OCI-LY7 (cell line): ENCODE data around the gene SLIT3. TPM values are rescaled to one million over a fixed set of nuclear protein-coding genes. Genes with fewer than 3 reads are reported as not detected.

ENCODE experiments used
- BruUV-seq: library from RNA; stranded (reverse); fragments of 400-500 nt; replicated peaks from 2 replicates; lab custom pipeline; 2021; lab: Mats Ljungman, UMichigan
- CTCF ChIA-PET: fragments of 300-600 bp; sonication (Branson Sonifier 250); formaldehyde crosslinking; loops from one replicate; lab custom pipeline; 2022; ENCODE audit warnings: antibody characterized with exemption; ENCODE audit not compliant: unreplicated experiment; lab: Charles Lee
- POLR2A ChIA-PET: fragments of 300-600 bp; sonication (Branson Sonifier 250); formaldehyde crosslinking; loops from one replicate; lab custom pipeline; 2022; ENCODE audit warnings: antibody characterized with exemption; lab: Charles Lee
- DNase-seq: peaks from one replicate; pipeline ENCODE4 v3.0.0-alpha.2; 2015; ENCODE audit warnings: low spot score
- H2AFZ ChIP-seq: fragments of 200-600 bp; sonication (generic), shearing (Covaris generic); 2 replicates; pipeline ENCODE4 v1.6.1; 2014; ENCODE audit warnings: mild to moderate bottlenecking, antibody characterized with exemption, low read length, moderate library complexity
- H3K27ac ChIP-seq: fragments of 200-600 bp; sonication (generic); 2 replicates; pipeline ENCODE4 v1.5.1; 2014; ENCODE audit warnings: mixed run types, low read depth, mild to moderate bottlenecking, moderate library complexity, low read length, inconsistent platforms; ENCODE audit not compliant: poor library complexity, severe bottlenecking
- H3K36me3 ChIP-seq: fragments of 200-600 bp; sonication (generic); 2 replicates; pipeline ENCODE4 v1.6.1; 2014; ENCODE audit warnings: mild to moderate bottlenecking, antibody characterized with exemption, low read length, moderate library complexity, mixed read lengths; ENCODE audit not compliant: insufficient read depth
- H3K4me1 ChIP-seq: fragments of 200-600 bp; sonication (generic); 2 replicates; pipeline ENCODE4 v1.5.1; 2014; ENCODE audit warnings: mild to moderate bottlenecking, low read length; ENCODE audit not compliant: insufficient read depth, poor library complexity, severe bottlenecking
- H3K4me2 ChIP-seq: fragments of 200-600 bp; sonication (generic); 2 replicates; pipeline ENCODE4 v1.6.1; 2014; ENCODE audit warnings: mild to moderate bottlenecking, low read length
- H3K4me3 ChIP-seq: fragments of 200-600 bp; sonication (generic); 2 replicates; pipeline ENCODE4 v1.5.1; 2014; ENCODE audit warnings: mild to moderate bottlenecking, low read depth, low read length; ENCODE audit not compliant: poor library complexity, severe bottlenecking
- H3K79me2 ChIP-seq: fragments of 200-600 bp; sonication (generic); 2 replicates; pipeline ENCODE4 v1.6.1; 2016; ENCODE audit warnings: low read depth, mild to moderate bottlenecking, low read length, moderate library complexity, mixed read lengths; ENCODE audit not compliant: insufficient read depth
- H3K9me2 ChIP-seq: fragments of 200-600 bp; sonication (generic); 2 replicates; pipeline ENCODE4 v1.6.1; 2016; ENCODE audit warnings: mild to moderate bottlenecking, low read length, mixed read lengths; ENCODE audit not compliant: insufficient read depth
- H3K9me3 ChIP-seq: fragments of 200-600 bp; sonication (generic); 2 replicates; pipeline ENCODE4 v1.6.1; 2014; ENCODE audit warnings: mild to moderate bottlenecking, mixed run types, low read length, mixed read lengths
- H4K20me1 ChIP-seq: fragments of 200-600 bp; sonication (generic); 2 replicates; pipeline ENCODE4 v1.6.1; 2014; ENCODE audit warnings: mild to moderate bottlenecking, antibody characterized with exemption, low read length, moderate library complexity, mixed read lengths; ENCODE audit not compliant: insufficient read depth
- CTCF ChIP-seq: fragments of 200-600 bp; sonication (generic); conservative IDR thresholded peaks from 2 replicates; pipeline ENCODE4 v1.5.1; 2014; ENCODE audit warnings: mild to moderate bottlenecking, antibody characterized with exemption, low read length, moderate library complexity, mixed read lengths
- EZH2phosphoT487 ChIP-seq: fragments of 200-600 bp; sonication (generic); IDR thresholded peaks from 2 replicates; pipeline ENCODE4 v1.6.1; 2018; ENCODE audit warnings: low read depth, borderline replicate concordance, mild to moderate bottlenecking, mixed run types, antibody characterized with exemption, low read length, moderate library complexity, mixed read lengths
- intact Hi-C: fragments of 100-400 bp; cut with micrococcal nuclease; formaldehyde crosslinking; loops from one replicate; pipeline ENCODE4 v1.10.0; 2022; ENCODE audit not compliant: unreplicated experiment
- total RNA-seq, 2 experiments: library from RNA; depleted of rRNA in 1 of 2; stranded (reverse); fragments of >200 nt in 1 of 2; shearing (Covaris generic) in 1 of 2; gene quantifications; 2 replicates each; pipeline ENCODE4 v1.2.3, GENCODE V29; 2014 to 2022

Gene SLIT3
- total RNA-seq, 2 experiments from 2014 or later = not detected

- Histone ChIP-seq H3K36me3 (no peaks in the 10 kb centered on the region), H3K79me2 (no peaks in the 10 kb centered on the region), H3K9me3 (no peaks in the 10 kb centered on the region), H2AFZ (no peak overlapping the region), H3K4me3 (no peak overlapping the region), H3K4me1 (peaks cover 16% of the 10 kb centered on the region), H4K20me1 (no peaks in the 10 kb centered on the region), H3K9me2 (no peaks in the 10 kb centered on the region), H3K4me2 (no peak overlapping the region), H3K27ac (no peak overlapping the region)
- BruUV-seq = no TSS peak
- no peak for DNase-seq
- TF ChIP-seq EZH2phosphoT487 (no peak), CTCF (no peak)
- ChIA-PET CTCF (no interaction called here), POLR2A (interaction anchor here (0.7 kb wide), 1 partner anchor 296 kb away, joined by 3 read pairs; no protein-coding TSS in a partner anchor)
- intact Hi-C loops = no loop called here
Observed at GRCh38 chr5:168878135-168878745, 422.7 kb downstream of the SLIT3 start.

- no TSS peak for BruUV-seq
- Histone ChIP-seq H3K79me2 (no peaks in the 10 kb centered on the region), H3K4me2 (no peak overlapping the region), H3K4me1 (peaks cover 16% of the 10 kb centered on the region), H4K20me1 (no peaks in the 10 kb centered on the region), H2AFZ (no peak overlapping the region), H3K27ac (no peak overlapping the region), H3K9me2 (no peaks in the 10 kb centered on the region), H3K9me3 (no peaks in the 10 kb centered on the region), H3K4me3 (no peak overlapping the region), H3K36me3 (no peaks in the 10 kb centered on the region)
- DNase-seq = peak; percentile 7
- intact Hi-C loops = no loop called here
- no peak for TF ChIP-seq CTCF
- TF ChIP-seq EZH2phosphoT487 = no peak
- CTCF ChIA-PET = no interaction called here
- POLR2A ChIA-PET = interaction anchor here (0.5 to 0.6 kb wide), 2 partner anchors 175 to 804 kb away, joined by 3 read pairs; no protein-coding TSS in a partner anchor
Observed at GRCh38 chr5:168877132-168877892, 423.6 kb downstream of the SLIT3 start.

GRCh38 chr5:168876419-168876818, 424.5 kb downstream of the SLIT3 start:
- H2AFZ ChIP-seq = no peak overlapping the region
- no peaks in the 10 kb centered on the region for H3K36me3 ChIP-seq
- H4K20me1 ChIP-seq = no peaks in the 10 kb centered on the region
- H3K27ac ChIP-seq = no peak overlapping the region
- H3K4me2 ChIP-seq = no peak overlapping the region
- intact Hi-C loops = no loop called here
- H3K4me1 ChIP-seq = peaks cover 16% of the 10 kb centered on the region
- ChIA-PET CTCF (no interaction called here), POLR2A (no interaction called here)
- no peak overlapping the region for H3K4me3 ChIP-seq
- BruUV-seq = no TSS peak
- H3K79me2 ChIP-seq = no peaks in the 10 kb centered on the region
- no peaks in the 10 kb centered on the region for H3K9me2 ChIP-seq
- no peak for TF ChIP-seq CTCF
- TF ChIP-seq EZH2phosphoT487 = no peak
- no peaks in the 10 kb centered on the region for H3K9me3 ChIP-seq
- DNase-seq = no peak
